ENCODE data around the gene COPZ2. TPM values are rescaled to one million over a fixed set of nuclear protein-coding genes. Genes with fewer than 3 reads are reported as not detected.

Gene COPZ2
- total and polyA plus RNA-seq, 9 of the 15 experiments (the other 6 are each of a cell fraction or from before 2014, with no cell fraction given): 0.22 to 0.49 TPM; not detected in 7

GRCh38 chr17:48047741-48048383, 10.3 kb upstream of the COPZ2 start, which contains the start of gene NFE2L1 (continued):
- TF ChIP-seq REST (IDR thresholded peaks at IDR 0.05; ENCODE audit: borderline replicate concordance): peak; percentile 63
- peak; percentile 49; the same call in 1 of the 2 replicates for TF ChIP-seq REST (CRISPR knock-in tag; IDR thresholded peaks at IDR 0.05; ENCODE audit: low read depth)
- TF ChIP-seq ZNF347 (CRISPR knock-in tag; IDR thresholded peaks at IDR 0.05; ENCODE audit: low read depth): no peak
- TF ChIP-seq SIN3A (IDR thresholded peaks at IDR 0.05; ENCODE audit: borderline replicate concordance in 2 of 2, control insufficient read depth in 1 of 2, low read depth in 2 of 2, low read length in 2 of 2): 0 out of 4 replicates have a peak, but pooled peaks of 1 of the 2 experiments have one; percentile 18
- TF ChIP-seq CBFA2T2 (conservative IDR thresholded peaks at IDR 0.05): 0 out of 2 replicates have a peak, but pooled peaks have one; percentile 6
- peak; percentile 85; the same call in 1 of the 2 replicates for TF ChIP-seq LCOR (CRISPR knock-in tag; IDR thresholded peaks at IDR 0.05)
- TF ChIP-seq TRIM28 (IDR thresholded peaks at IDR 0.05): no peak; the same call in 1 of the 2 replicates
- TF ChIP-seq NEUROD1 (IDR thresholded peaks at IDR 0.05; ENCODE audit: borderline replicate concordance, low read depth, low read length, partially characterized antibody): peak; percentile 94
- TF ChIP-seq TBL1XR1 (IDR thresholded peaks at IDR 0.05; ENCODE audit: low read length in 2 of 2): peak in 1 of 2 experiments; percentile 8; a peak in 2 of 4 replicates
- TF ChIP-seq ZNF263 (CRISPR knock-in tag; IDR thresholded peaks at IDR 0.05; ENCODE audit: borderline replicate concordance): 0 out of 2 replicates have a peak, but pooled peaks have one; percentile 59
- no peak for TF ChIP-seq ELF2 (CRISPR knock-in tag; IDR thresholded peaks at IDR 0.05)
- peak; percentile 88 for TF ChIP-seq TBP (optimal IDR thresholded peaks at IDR 0.05; ENCODE audit: low read depth, low read length)
- TF ChIP-seq MECOM (CRISPR knock-in tag; IDR thresholded peaks at IDR 0.05): peak; percentile 36; the same call in 1 of the 2 replicates
- TF ChIP-seq ZNF133 (CRISPR knock-in tag; IDR thresholded peaks at IDR 0.05): 0 out of 2 replicates have a peak, but pooled peaks have one; percentile 54
- peak; percentile 81 for TF ChIP-seq BRD9 (IDR thresholded peaks at IDR 0.05; ENCODE audit: low read depth, partially characterized antibody)
- peak in 1 of 2 experiments; percentile 83; a peak in 2 of 4 replicates for TF ChIP-seq HDAC1 (IDR thresholded peaks at IDR 0.05)
- peak; percentile 84; the same call in 1 of the 2 replicates for TF ChIP-seq NKRF (IDR thresholded peaks at IDR 0.05; ENCODE audit: borderline replicate concordance)
- peak; percentile 79; the same call in 1 of the 2 replicates for TF ChIP-seq RUNX1 (IDR thresholded peaks at IDR 0.05; ENCODE audit: low read depth)
- peak; percentile 89 for TF ChIP-seq ESRRA (IDR thresholded peaks at IDR 0.05; ENCODE audit: borderline replicate concordance, low read depth)

Measured in K562 (cell line).